H1 (cell line): ENCODE results near the gene P2RX6. TPM values are rescaled to one million over a fixed set of nuclear protein-coding genes. Genes with fewer than 3 reads are reported as not detected.

Experiments
- SIN3A ChIP-seq, 2 experiments: IDR thresholded peaks in 1 of 2; conservative IDR thresholded peaks in 1 of 2; 2 replicates each; pipeline ENCODE4 v1.6.1; 2011 to 2012; ENCODE audit warnings: low read length in 2 of 2, improper control_type of control experiment in 1 of 2, low read depth in 1 of 2, mild to moderate bottlenecking in 1 of 2
- polyA plus RNA-seq, 7 experiments: library from polyadenylated mRNA; depleted of rRNA in 3 of 7; stranded (reverse) in 5 of 7; unstranded in 2 of 7; fragments of >200 nt in 5 of 7; fragments of 200-250 nt in 2 of 7; gene quantifications; 1 replicate in 5 of 7; 2 replicates in 1 of 7; 4 replicates in 1 of 7; pipeline versions ENCODE4 v1.2.1 to v1.2.3, GENCODE V29; 2011 to 2013; ENCODE audit warnings: missing spikeins in 2 of 7, mixed read lengths in 2 of 7
- total RNA-seq: library from RNA; stranded (reverse); fragmentation: NEBNext Ultra II Directional; extraction: Animal tissue kit (Norgen Biotek cat#: 25700); gene quantifications from 2 replicates; pipeline ENCODE4 v1.2.1, GENCODE V29; 2021
- TF ChIP-seq, protein P1 (sequence below): fragments of 300-600 bp; sonication (generic); IDR thresholded peaks from 2 replicates; pipeline ENCODE4 v1.7.1; 2012; ENCODE audit warnings: low read length, moderate library complexity, mild to moderate bottlenecking, inconsistent platforms; ENCODE audit not compliant: insufficient replicate concordance

Gene P2RX6
- total and polyA plus RNA-seq, 2 of the 8 experiments (the other 6 are each of a cell fraction or from before 2014, with no cell fraction given): 0.09 TPM; not detected in 1

DNA sequence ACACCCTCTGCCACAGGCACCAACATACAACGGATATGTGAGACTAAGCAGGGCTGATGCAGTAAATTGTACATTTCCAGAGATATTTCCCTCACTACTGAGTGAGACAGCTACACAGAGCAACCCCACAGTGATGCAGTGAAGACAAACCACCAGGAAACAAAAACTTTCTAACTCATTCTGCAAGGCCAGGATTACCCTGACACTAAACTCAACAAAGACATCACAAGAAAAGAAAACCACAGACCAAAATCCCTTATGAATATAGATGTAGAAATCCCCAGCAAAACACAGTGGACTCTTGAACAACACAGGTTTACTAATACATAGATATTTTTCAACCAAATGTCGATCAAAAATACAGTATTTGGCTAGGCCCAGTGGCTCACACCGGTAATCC lies 18.9 kb downstream of the P2RX6 start (continued):
- TF ChIP-seq, protein P1, sequence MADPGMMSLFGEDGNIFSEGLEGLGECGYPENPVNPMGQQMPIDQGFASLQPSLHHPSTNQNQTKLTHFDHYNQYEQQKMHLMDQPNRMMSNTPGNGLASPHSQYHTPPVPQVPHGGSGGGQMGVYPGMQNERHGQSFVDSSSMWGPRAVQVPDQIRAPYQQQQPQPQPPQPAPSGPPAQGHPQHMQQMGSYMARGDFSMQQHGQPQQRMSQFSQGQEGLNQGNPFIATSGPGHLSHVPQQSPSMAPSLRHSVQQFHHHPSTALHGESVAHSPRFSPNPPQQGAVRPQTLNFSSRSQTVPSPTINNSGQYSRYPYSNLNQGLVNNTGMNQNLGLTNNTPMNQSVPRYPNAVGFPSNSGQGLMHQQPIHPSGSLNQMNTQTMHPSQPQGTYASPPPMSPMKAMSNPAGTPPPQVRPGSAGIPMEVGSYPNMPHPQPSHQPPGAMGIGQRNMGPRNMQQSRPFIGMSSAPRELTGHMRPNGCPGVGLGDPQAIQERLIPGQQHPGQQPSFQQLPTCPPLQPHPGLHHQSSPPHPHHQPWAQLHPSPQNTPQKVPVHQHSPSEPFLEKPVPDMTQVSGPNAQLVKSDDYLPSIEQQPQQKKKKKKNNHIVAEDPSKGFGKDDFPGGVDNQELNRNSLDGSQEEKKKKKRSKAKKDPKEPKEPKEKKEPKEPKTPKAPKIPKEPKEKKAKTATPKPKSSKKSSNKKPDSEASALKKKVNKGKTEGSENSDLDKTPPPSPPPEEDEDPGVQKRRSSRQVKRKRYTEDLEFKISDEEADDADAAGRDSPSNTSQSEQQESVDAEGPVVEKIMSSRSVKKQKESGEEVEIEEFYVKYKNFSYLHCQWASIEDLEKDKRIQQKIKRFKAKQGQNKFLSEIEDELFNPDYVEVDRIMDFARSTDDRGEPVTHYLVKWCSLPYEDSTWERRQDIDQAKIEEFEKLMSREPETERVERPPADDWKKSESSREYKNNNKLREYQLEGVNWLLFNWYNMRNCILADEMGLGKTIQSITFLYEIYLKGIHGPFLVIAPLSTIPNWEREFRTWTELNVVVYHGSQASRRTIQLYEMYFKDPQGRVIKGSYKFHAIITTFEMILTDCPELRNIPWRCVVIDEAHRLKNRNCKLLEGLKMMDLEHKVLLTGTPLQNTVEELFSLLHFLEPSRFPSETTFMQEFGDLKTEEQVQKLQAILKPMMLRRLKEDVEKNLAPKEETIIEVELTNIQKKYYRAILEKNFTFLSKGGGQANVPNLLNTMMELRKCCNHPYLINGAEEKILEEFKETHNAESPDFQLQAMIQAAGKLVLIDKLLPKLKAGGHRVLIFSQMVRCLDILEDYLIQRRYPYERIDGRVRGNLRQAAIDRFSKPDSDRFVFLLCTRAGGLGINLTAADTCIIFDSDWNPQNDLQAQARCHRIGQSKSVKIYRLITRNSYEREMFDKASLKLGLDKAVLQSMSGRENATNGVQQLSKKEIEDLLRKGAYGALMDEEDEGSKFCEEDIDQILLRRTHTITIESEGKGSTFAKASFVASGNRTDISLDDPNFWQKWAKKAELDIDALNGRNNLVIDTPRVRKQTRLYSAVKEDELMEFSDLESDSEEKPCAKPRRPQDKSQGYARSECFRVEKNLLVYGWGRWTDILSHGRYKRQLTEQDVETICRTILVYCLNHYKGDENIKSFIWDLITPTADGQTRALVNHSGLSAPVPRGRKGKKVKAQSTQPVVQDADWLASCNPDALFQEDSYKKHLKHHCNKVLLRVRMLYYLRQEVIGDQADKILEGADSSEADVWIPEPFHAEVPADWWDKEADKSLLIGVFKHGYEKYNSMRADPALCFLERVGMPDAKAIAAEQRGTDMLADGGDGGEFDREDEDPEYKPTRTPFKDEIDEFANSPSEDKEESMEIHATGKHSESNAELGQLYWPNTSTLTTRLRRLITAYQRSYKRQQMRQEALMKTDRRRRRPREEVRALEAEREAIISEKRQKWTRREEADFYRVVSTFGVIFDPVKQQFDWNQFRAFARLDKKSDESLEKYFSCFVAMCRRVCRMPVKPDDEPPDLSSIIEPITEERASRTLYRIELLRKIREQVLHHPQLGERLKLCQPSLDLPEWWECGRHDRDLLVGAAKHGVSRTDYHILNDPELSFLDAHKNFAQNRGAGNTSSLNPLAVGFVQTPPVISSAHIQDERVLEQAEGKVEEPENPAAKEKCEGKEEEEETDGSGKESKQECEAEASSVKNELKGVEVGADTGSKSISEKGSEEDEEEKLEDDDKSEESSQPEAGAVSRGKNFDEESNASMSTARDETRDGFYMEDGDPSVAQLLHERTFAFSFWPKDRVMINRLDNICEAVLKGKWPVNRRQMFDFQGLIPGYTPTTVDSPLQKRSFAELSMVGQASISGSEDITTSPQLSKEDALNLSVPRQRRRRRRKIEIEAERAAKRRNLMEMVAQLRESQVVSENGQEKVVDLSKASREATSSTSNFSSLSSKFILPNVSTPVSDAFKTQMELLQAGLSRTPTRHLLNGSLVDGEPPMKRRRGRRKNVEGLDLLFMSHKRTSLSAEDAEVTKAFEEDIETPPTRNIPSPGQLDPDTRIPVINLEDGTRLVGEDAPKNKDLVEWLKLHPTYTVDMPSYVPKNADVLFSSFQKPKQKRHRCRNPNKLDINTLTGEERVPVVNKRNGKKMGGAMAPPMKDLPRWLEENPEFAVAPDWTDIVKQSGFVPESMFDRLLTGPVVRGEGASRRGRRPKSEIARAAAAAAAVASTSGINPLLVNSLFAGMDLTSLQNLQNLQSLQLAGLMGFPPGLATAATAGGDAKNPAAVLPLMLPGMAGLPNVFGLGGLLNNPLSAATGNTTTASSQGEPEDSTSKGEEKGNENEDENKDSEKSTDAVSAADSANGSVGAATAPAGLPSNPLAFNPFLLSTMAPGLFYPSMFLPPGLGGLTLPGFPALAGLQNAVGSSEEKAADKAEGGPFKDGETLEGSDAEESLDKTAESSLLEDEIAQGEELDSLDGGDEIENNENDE: no peak
- TF ChIP-seq SIN3A (conservative IDR thresholded peaks at IDR 0.05 in 1 of 2, IDR thresholded peaks at IDR 0.05 in 1 of 2; ENCODE audit: low read depth in 1 of 2, low read length in 2 of 2): no peak
